B cell (primary cell): ENCODE measurements around the gene WBP2. TPM values are rescaled to one million over a fixed set of nuclear protein-coding genes. Genes with fewer than 3 reads are reported as not detected.

ENCODE experiments used
- ATAC-seq: fragments of 200-7000 bp; cut with Tn5 transposase; one replicate; pipeline ENCODE4 v1.10.0; 2021; ENCODE audit warnings: low read depth, mild to moderate bottlenecking, moderate number of reproducible peaks, moderate library complexity
- CTCF ChIA-PET: fragments of 350-600 bp; sonication (Branson Sonifier 250); formaldehyde crosslinking; loops from one replicate; lab custom pipeline; 2021; ENCODE audit warnings: antibody characterized with exemption, inconsistent platforms; lab: Charles Lee
- POLR2A ChIA-PET: fragments of 350-600 bp; sonication (Branson Sonifier 250); formaldehyde crosslinking; loops from one replicate; lab custom pipeline; 2021; ENCODE audit warnings: antibody characterized with exemption; lab: Charles Lee
- DNase-seq: peaks from one replicate; pipeline ENCODE4 v3.0.0; 2013
- H2AFZ ChIP-seq: 2 replicates; pipeline ENCODE4 v1.6.1; 2012; ENCODE audit warnings: mild to moderate bottlenecking, low read depth, low read length; ENCODE audit not compliant: insufficient read depth, poor library complexity, severe bottlenecking
- H3K27ac ChIP-seq, 2 donors: 1 replicate in 1 of 2; 2 replicates in 1 of 2; pipeline ENCODE4 v1.5.1; 2012 to 2013; ENCODE audit warnings: low read length in 2 of 2, mild to moderate bottlenecking in 2 of 2, moderate library complexity in 1 of 2
- H3K27me3 ChIP-seq, 4 experiments: fragments of 200-600 bp in 1 of 4; sonication (generic) in 1 of 4; replicated peaks in 1 of 4; 1 replicate in 2 of 4; 2 replicates in 2 of 4; pipeline versions ENCODE4 v1.6.1 to v1.7.0; 2013 to 2016; ENCODE audit warnings: low read length in 3 of 4, mild to moderate bottlenecking in 2 of 4, mixed read lengths in 1 of 4, moderate library complexity in 1 of 4; ENCODE audit not compliant: insufficient read depth in 4 of 4, control insufficient read depth in 3 of 4; ENCODE audit errors: control extremely low read depth in 1 of 4
- H3K36me3 ChIP-seq, 2 experiments: replicated peaks in 1 of 2; 1 replicate in 1 of 2; 2 replicates in 1 of 2; pipeline versions ENCODE4 v1.6.1 to v1.7.1; 2013; ENCODE audit warnings: low read length in 1 of 2; ENCODE audit not compliant: insufficient read depth in 2 of 2, control insufficient read depth in 1 of 2; ENCODE audit errors: control extremely low read depth in 1 of 2, extremely low read depth in 1 of 2
- H3K4me1 ChIP-seq, 2 donors: fragments of 200-600 bp in 1 of 2; sonication (generic) in 1 of 2; 1 replicate in 1 of 2; 2 replicates in 1 of 2; pipeline versions ENCODE4 v1.5.1 to v1.6.1; 2013 to 2017; ENCODE audit warnings: low read length in 2 of 2; ENCODE audit not compliant: control insufficient read depth in 2 of 2, insufficient read depth in 2 of 2
- H3K4me2 ChIP-seq: replicated peaks from 2 replicates; pipeline ENCODE3; 2012; ENCODE audit warnings: mild to moderate bottlenecking, low read depth, low read length; ENCODE audit not compliant: poor library complexity, severe bottlenecking
- H3K4me3 ChIP-seq, 5 experiments: fragments of 200-600 bp in 1 of 5; sonication (generic) in 1 of 5; 1 replicate in 3 of 5; 2 replicates in 2 of 5; pipeline versions ENCODE4 v1.5.1 to v1.7.0; 2011 to 2016; ENCODE audit warnings: low read length in 4 of 5, mild to moderate bottlenecking in 4 of 5, low read depth in 2 of 5, control low read depth in 1 of 5, moderate library complexity in 1 of 5; ENCODE audit not compliant: insufficient read depth in 1 of 5; ENCODE audit errors: control extremely low read depth in 1 of 5, extremely low read depth in 1 of 5
- H3K79me2 ChIP-seq: fragments of 200-600 bp; sonication (generic); one replicate; pipeline ENCODE4 v1.6.0; 2016; ENCODE audit warnings: low read length; ENCODE audit not compliant: control insufficient read depth, insufficient read depth
- H3K9ac ChIP-seq: fragments of 200-600 bp; sonication (generic); 2 replicates; pipeline ENCODE4 v1.6.1; 2017; ENCODE audit warnings: mild to moderate bottlenecking, low read length, moderate library complexity
- H3K9me3 ChIP-seq, 3 donors: one replicate each; pipeline versions ENCODE4 v1.6.1 to v1.7.1; 2013; ENCODE audit warnings: low read length in 2 of 3; ENCODE audit not compliant: control insufficient read depth in 2 of 3, insufficient read depth in 1 of 3; ENCODE audit errors: control extremely low read depth in 1 of 3
- H4K20me1 ChIP-seq: 2 replicates; pipeline ENCODE4 v1.6.0; 2012; ENCODE audit warnings: mild to moderate bottlenecking, low read length; ENCODE audit not compliant: insufficient read depth, control insufficient read depth, poor library complexity, severe bottlenecking
- H3K27ac Mint-ChIP-seq: one replicate; pipeline ENCODE4 v1.8.0; 2021; ENCODE audit warnings: mixed read lengths
- H3K27me3 Mint-ChIP-seq: one replicate; pipeline ENCODE4 v1.8.0; 2021; ENCODE audit warnings: mixed read lengths
- H3K4me1 Mint-ChIP-seq: one replicate; pipeline ENCODE4 v1.8.0; 2021; ENCODE audit warnings: mixed read lengths
- H3K4me3 Mint-ChIP-seq: one replicate; pipeline ENCODE4 v1.8.0; 2021; ENCODE audit warnings: mixed read lengths
- H3K9me3 Mint-ChIP-seq: one replicate; pipeline ENCODE4 v1.8.0; 2022; ENCODE audit warnings: mixed read lengths; ENCODE audit not compliant: insufficient read depth
- EZH2 ChIP-seq: IDR thresholded peaks from 2 replicates; pipeline ENCODE4 v1.6.1; 2012; ENCODE audit warnings: borderline replicate concordance, low read depth, mild to moderate bottlenecking, moderate library complexity, low read length; ENCODE audit not compliant: insufficient read depth, poor library complexity, severe bottlenecking
- WGBS: methylation state at CpG from one replicate; pipeline ENCODE4 v1.1.5; 2013; ENCODE audit warnings: missing lambda C conversion rate; ENCODE audit not compliant: insufficient coverage; 5-methylcytosine and 5-hydroxymethylcytosine counted together
- intact Hi-C: fragments of 100-400 bp; cut with micrococcal nuclease; formaldehyde crosslinking; loops from one replicate; pipeline ENCODE4 v1.10.0; 2022
- polyA plus RNA-seq: library from polyadenylated mRNA; depleted of rRNA; stranded (reverse); fragments of >200 nt; gene quantifications from 2 replicates; pipeline ENCODE4 v1.2.3, GENCODE V29; 2012
- total RNA-seq, 2 donors: library from RNA; stranded (reverse); fragments of 120-200 nt in 1 of 2; gene quantifications; 1 replicate in 1 of 2; 2 replicates in 1 of 2; pipeline versions ENCODE4 v1.2.3 to v1.2.4, GENCODE V29; 2013 to 2022
- TF ChIP-seq, protein P1 (sequence below): fragments of 200-600 bp; IDR thresholded peaks from one replicate; pipeline ENCODE4 v1.8.0; 2022; ENCODE audit warnings: antibody characterized with exemption, mild to moderate bottlenecking

WBP2 gene
- total and polyA plus RNA-seq, 2 donors (not counting 1 experiment from before 2014, with no cell fraction given) = 88.6 to 140 TPM

DNA sequence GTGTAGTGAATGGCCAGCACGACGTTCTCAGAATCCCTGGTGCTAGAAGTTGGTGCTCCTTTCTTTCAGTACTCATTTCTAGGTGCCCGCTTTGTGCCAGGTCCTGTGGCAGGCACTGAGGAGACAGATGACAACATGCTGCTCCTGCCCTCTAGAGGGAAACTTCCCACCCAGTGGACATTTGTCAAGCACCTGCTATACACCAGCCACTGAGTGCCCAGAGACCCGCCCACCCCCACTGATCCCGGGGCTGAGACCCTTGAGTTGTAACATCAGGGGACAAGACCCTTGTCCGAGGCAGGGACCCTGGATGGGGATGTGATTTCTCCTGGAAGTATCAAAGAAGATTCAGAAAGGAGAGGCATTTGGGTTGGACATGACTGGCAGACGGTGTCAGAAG is 36.0 kb downstream of the WBP2 start:
- H3K79me2 ChIP-seq = no peaks in the 10 kb centered on the region
- H2AFZ ChIP-seq = no peak overlapping the region
- no peak overlapping the region for H3K4me3 ChIP-seq
- H3K4me2 ChIP-seq = no peak overlapping the region
- no peaks in the 10 kb centered on the region for H3K27me3 ChIP-seq
- WGBS = 98% methylated on average over 6 of the region's 7 CpGs
- ChIA-PET POLR2A (no interaction called here), CTCF (no interaction called here)
- H3K9ac ChIP-seq = no peak overlapping the region
- TF ChIP-seq, protein P1, sequence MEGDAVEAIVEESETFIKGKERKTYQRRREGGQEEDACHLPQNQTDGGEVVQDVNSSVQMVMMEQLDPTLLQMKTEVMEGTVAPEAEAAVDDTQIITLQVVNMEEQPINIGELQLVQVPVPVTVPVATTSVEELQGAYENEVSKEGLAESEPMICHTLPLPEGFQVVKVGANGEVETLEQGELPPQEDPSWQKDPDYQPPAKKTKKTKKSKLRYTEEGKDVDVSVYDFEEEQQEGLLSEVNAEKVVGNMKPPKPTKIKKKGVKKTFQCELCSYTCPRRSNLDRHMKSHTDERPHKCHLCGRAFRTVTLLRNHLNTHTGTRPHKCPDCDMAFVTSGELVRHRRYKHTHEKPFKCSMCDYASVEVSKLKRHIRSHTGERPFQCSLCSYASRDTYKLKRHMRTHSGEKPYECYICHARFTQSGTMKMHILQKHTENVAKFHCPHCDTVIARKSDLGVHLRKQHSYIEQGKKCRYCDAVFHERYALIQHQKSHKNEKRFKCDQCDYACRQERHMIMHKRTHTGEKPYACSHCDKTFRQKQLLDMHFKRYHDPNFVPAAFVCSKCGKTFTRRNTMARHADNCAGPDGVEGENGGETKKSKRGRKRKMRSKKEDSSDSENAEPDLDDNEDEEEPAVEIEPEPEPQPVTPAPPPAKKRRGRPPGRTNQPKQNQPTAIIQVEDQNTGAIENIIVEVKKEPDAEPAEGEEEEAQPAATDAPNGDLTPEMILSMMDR = no peak
- TF ChIP-seq EZH2 = no peak
- ATAC-seq (no peak), DNase-seq (no peak)
- intact Hi-C loops = no loop called here
- Mint-ChIP-seq H3K4me1 (peaks cover 10% of the 10 kb centered on the region), H3K27me3 (no peaks in the 10 kb centered on the region), H3K4me3 (no peak overlapping the region), H3K9me3 (no peaks in the 10 kb centered on the region), H3K27ac (peak overlapping the region; percentile 41)
- H3K36me3 ChIP-seq = peaks cover 0 to 81% of the 10 kb centered on the region in 2 experiments
- H4K20me1 ChIP-seq = no peaks in the 10 kb centered on the region
- H3K9me3 ChIP-seq = no peaks in the 10 kb centered on the region
- peaks cover 0 to 4% of the 10 kb centered on the region in 2 donors for H3K4me1 ChIP-seq
- H3K27ac ChIP-seq = no peak overlapping the region

- Mint-ChIP-seq H3K9me3 (no peaks in the 10 kb centered on the region), H3K4me1 (peaks cover 10% of the 10 kb centered on the region), H3K4me3 (no peak overlapping the region), H3K27ac (no peak overlapping the region), H3K27me3 (no peaks in the 10 kb centered on the region)
- Histone ChIP-seq H3K27ac (no peak overlapping the region), H3K79me2 (no peaks in the 10 kb centered on the region), H2AFZ (no peak overlapping the region), H3K36me3 (peaks cover 0 to 80% of the 10 kb centered on the region in 2 experiments), H3K9ac (no peak overlapping the region), H3K4me2 (no peak overlapping the region), H4K20me1 (no peaks in the 10 kb centered on the region), H3K4me3 (no peak overlapping the region), H3K4me1 (peaks cover 0 to 4% of the 10 kb centered on the region in 2 donors), H3K27me3 (no peaks in the 10 kb centered on the region), H3K9me3 (no peaks in the 10 kb centered on the region)
- POLR2A ChIA-PET = no interaction called here
- ATAC-seq (no peak), DNase-seq (no peak)
- 99% methylated on average over 14 of the region's 16 CpGs for WGBS
- TF ChIP-seq, protein P1 = no peak
- no peak for TF ChIP-seq EZH2
- intact Hi-C loops = no loop called here
- CTCF ChIA-PET = interaction anchor here (0.7 to 1.6 kb wide), 2 partner anchors 12 to 186 kb away, joined by 4 read pairs; no protein-coding TSS in a partner anchor
Observed at GRCh38 chr17:75818326-75818885, 36.7 kb downstream of the WBP2 start.
